Measurements from ENCODE around the gene PLPPR2. TPM values are rescaled to one million over a fixed set of nuclear protein-coding genes. Genes with fewer than 3 reads are reported as not detected.

PLPPR2 gene
- total RNA-seq, 1 experiment from 2014 or later, result 25.2 TPM

DNA sequence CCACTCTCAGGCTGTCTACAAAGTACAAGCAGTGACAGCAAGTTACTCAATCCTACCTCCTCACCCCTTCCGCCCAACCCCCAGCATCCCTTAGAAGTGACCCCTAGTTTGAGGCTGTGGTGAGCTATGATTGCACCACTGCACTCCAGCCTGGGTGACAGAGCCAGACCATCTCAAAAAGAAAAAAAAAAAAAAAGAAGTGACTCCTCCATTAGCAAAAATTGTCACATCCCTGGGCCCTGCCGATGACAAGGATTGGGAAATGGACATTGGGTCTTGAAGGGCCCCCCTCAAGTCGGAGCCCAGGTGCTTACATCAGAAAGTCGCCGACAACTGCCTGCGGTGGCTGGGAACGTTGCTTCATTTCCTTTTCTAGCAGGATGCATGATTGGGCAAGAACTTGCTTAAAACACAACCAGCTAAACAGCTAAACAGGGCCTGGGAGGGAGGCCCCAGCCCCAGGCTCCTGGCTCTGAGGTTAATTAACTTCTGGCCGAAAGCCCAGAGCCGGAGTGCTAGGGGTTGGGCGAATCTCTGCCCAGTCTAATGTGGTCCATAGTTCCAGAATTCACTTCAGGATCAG lies 31.1 kb upstream of the PLPPR2 start:
- no TSS peak for BruUV-seq (replicated peaks)
- Histone ChIP-seq H4K20me1 (ENCODE audit: insufficient read depth) (no peaks in the 10 kb centered on the region), H3K27ac (peak overlapping the region; percentile 73), H3K9me2 (ENCODE audit: insufficient read depth) (no peaks in the 10 kb centered on the region), H3K4me3 (peak overlapping the region; percentile 25; the same call in 1 of the 2 replicates), H3K4me2 (peak overlapping the region; percentile 70), H3K27me3 (ENCODE audit: insufficient read depth, low read depth) (no peaks in the 10 kb centered on the region), H3K36me3 (ENCODE audit: low read depth) (no peaks in the 10 kb centered on the region; the same call in 1 of the 2 replicates), H3K4me1 (replicated peaks; ENCODE audit: insufficient read depth) (peaks cover 43% of the 10 kb centered on the region), H3K9me3 (ENCODE audit: insufficient read depth, low read depth) (no peaks in the 10 kb centered on the region), H2AFZ (no peak overlapping the region), H3F3A (ENCODE audit: insufficient read depth, low read depth) (peaks cover 49% of the 10 kb centered on the region), H3K79me2 (ENCODE audit: low read depth) (no peaks in the 10 kb centered on the region)
- intact Hi-C loops (cut with micrococcal nuclease; ENCODE audit: unreplicated experiment), result loop anchor here (2.0 kb wide), 1 partner anchor 23 kb away; the partner anchor contains the start of genes CCDC159 and TMEM205
- peak; percentile 83 to 98 for DNase-seq
- ChIA-PET CTCF (interaction anchor here (0.6 kb wide), 1 partner anchor 54 kb away, joined by 7 read pairs; no protein-coding TSS in a partner anchor), POLR2A (ENCODE audit: unreplicated experiment) (interaction anchor here (0.5 kb wide), 1 partner anchor 90 kb away, joined by 8 read pairs; no protein-coding TSS in a partner anchor)
- no peak for TF ChIP-seq EZH2 (IDR thresholded peaks at IDR 0.05; ENCODE audit: low read depth)
- TF ChIP-seq, protein P1, sequence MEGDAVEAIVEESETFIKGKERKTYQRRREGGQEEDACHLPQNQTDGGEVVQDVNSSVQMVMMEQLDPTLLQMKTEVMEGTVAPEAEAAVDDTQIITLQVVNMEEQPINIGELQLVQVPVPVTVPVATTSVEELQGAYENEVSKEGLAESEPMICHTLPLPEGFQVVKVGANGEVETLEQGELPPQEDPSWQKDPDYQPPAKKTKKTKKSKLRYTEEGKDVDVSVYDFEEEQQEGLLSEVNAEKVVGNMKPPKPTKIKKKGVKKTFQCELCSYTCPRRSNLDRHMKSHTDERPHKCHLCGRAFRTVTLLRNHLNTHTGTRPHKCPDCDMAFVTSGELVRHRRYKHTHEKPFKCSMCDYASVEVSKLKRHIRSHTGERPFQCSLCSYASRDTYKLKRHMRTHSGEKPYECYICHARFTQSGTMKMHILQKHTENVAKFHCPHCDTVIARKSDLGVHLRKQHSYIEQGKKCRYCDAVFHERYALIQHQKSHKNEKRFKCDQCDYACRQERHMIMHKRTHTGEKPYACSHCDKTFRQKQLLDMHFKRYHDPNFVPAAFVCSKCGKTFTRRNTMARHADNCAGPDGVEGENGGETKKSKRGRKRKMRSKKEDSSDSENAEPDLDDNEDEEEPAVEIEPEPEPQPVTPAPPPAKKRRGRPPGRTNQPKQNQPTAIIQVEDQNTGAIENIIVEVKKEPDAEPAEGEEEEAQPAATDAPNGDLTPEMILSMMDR (conservative IDR thresholded peaks at IDR 0.05), result no peak

DNA sequence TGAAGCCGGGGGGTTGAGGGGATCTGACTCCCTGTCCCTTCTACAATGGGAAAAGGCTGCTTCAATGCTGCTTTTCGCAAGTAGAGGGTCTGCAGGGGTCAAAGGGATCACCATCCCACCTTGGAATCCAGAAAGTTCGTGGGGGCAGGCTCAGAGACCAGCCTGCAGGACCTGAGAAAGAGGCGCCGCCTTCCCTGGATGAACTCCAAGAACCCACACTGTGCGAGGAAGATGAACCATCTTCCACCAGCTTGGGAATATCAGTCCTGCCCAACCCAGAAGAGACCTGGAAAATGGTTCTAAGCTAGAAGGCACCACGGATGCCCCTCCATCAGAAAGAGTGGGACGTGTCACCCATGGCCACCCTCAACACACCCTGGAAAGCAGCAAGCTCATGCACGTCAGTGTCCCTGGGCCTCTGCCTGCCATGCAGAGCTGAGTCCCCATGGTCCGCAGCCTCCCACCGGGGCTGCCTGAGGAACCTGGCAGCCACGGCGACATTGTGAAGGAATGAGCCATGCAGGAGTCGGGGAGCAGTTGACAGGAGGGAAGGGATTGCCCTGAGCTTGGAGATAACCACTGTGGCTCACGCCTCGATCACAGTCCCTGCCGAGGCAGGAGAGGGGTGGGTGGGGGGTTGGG lies 30.4 kb upstream of the PLPPR2 start:
- Histone ChIP-seq H3K9me3 (ENCODE audit: insufficient read depth, low read depth) (no peaks in the 10 kb centered on the region), H3K4me1 (replicated peaks; ENCODE audit: insufficient read depth) (peaks cover 36% of the 10 kb centered on the region), H3K4me2 (peak overlapping the region; percentile 70), H3K36me3 (ENCODE audit: low read depth) (no peaks in the 10 kb centered on the region; the same call in 1 of the 2 replicates), H3K27ac (peak overlapping the region; percentile 73), H3F3A (ENCODE audit: insufficient read depth, low read depth) (peaks cover 42% of the 10 kb centered on the region), H3K9me2 (ENCODE audit: insufficient read depth) (no peaks in the 10 kb centered on the region), H3K79me2 (ENCODE audit: low read depth) (no peaks in the 10 kb centered on the region), H2AFZ (no peak overlapping the region), H4K20me1 (ENCODE audit: insufficient read depth) (no peaks in the 10 kb centered on the region), H3K4me3 (no peak overlapping the region; the same call in 1 of the 2 replicates), H3K27me3 (ENCODE audit: insufficient read depth, low read depth) (no peaks in the 10 kb centered on the region)
- no peak for TF ChIP-seq EZH2 (IDR thresholded peaks at IDR 0.05; ENCODE audit: low read depth)
- TF ChIP-seq, protein P1 (conservative IDR thresholded peaks at IDR 0.05), result no peak
- DNase-seq, result no peak
- no TSS peak for BruUV-seq (replicated peaks)
- intact Hi-C loops (cut with micrococcal nuclease; ENCODE audit: unreplicated experiment), result loop anchor here (2.0 kb wide), 1 partner anchor 22 kb away; the partner anchor contains the start of genes CCDC159 and TMEM205
- ChIA-PET POLR2A (ENCODE audit: unreplicated experiment) (interaction anchor here (0.6 kb wide), 1 partner anchor 111 kb away, joined by 5 read pairs; the partner anchor contains the start of gene PRKCSH), CTCF (no interaction called here)

DNA sequence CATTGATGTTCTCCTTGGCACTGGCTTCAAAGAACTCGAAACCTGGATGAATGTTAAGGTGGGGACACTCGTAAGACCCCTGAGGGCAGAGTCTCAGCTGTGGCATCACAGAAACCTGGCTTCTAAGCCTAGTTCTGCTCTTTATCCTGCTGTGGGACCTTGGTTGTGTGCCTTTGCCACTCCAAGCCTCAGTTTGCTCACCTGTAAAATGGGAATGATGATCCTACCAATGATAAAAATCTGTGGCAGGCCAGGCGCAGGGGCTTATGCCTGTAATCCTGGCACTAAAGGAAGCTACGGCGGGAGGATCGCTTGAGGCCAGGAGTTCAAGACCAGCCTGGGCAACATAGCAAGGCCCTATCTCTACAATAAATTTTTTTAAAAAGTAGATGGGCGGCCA lies 29.7 kb upstream of the PLPPR2 start:
- CTCF ChIA-PET, result no interaction called here
- H3F3A ChIP-seq (ENCODE audit: insufficient read depth, low read depth), result peaks cover 36% of the 10 kb centered on the region
- no peaks in the 10 kb centered on the region for H3K27me3 ChIP-seq (ENCODE audit: insufficient read depth, low read depth)
- H3K79me2 ChIP-seq (ENCODE audit: low read depth), result no peaks in the 10 kb centered on the region
- H3K9me3 ChIP-seq (ENCODE audit: insufficient read depth, low read depth), result no peaks in the 10 kb centered on the region
- no peak for DNase-seq
- intact Hi-C loops (cut with micrococcal nuclease; ENCODE audit: unreplicated experiment), result loop anchor here (2.0 kb wide), 1 partner anchor 21 kb away; the partner anchor contains the start of genes CCDC159 and TMEM205
- no peak overlapping the region for H2AFZ ChIP-seq
- no peak overlapping the region for H3K4me2 ChIP-seq
- BruUV-seq (replicated peaks), result no TSS peak
- no peak overlapping the region for H3K4me3 ChIP-seq
- H4K20me1 ChIP-seq (ENCODE audit: insufficient read depth), result no peaks in the 10 kb centered on the region
- H3K36me3 ChIP-seq (ENCODE audit: low read depth), result no peaks in the 10 kb centered on the region; the same call in 1 of the 2 replicates
- no peak for TF ChIP-seq EZH2 (IDR thresholded peaks at IDR 0.05; ENCODE audit: low read depth)
- TF ChIP-seq, protein P1 (conservative IDR thresholded peaks at IDR 0.05), result no peak
- POLR2A ChIA-PET (ENCODE audit: unreplicated experiment), result interaction anchor here (0.6 kb wide), 1 partner anchor 110 kb away, joined by 5 read pairs; the partner anchor contains the start of gene PRKCSH
- H3K9me2 ChIP-seq (ENCODE audit: insufficient read depth), result no peaks in the 10 kb centered on the region
- no peak overlapping the region for H3K27ac ChIP-seq
- H3K4me1 ChIP-seq (replicated peaks; ENCODE audit: insufficient read depth), result peaks cover 36% of the 10 kb centered on the region

Data from PC-9 (cell line).